Stimulated activated CD8-positive, alpha-beta memory T cell treated with anti-CD3 and anti-CD28 coated beads, Interleukin-12 subunit alpha, Interleukin-12 subunit beta, amount 100 ng/mL, for 24 hours (primary cell): ENCODE measurements around the gene SCYL2.
"Not testable (repeated sequence)": the region's sequence is repeated elsewhere in the genome, so short reads cannot be mapped to it uniquely, and the experiment has no call there.

Source experiments
- DNase-seq: peaks from one replicate; pipeline ENCODE4 v3.0.0-alpha.2; 2020; ENCODE audit errors: extremely low read depth

Gene SCYL2

GRCh38 chr12:100265732-100266584, 1.0 kb upstream of the SCYL2 start:
- DNase-seq = no peak

GRCh38 chr12:100266585-100266834, 467 bp upstream of the SCYL2 start:
- peak; percentile 91 for DNase-seq

- peak; percentile 1 for DNase-seq
These were observed 765 bp downstream of the SCYL2 start for GRCh38 chr12:100267603-100268281.

GRCh38 chr12:100268835-100269564, 2.0 kb downstream of the SCYL2 start:
- DNase-seq = no peak

- no peak for DNase-seq
These were observed 6.8 kb downstream of the SCYL2 start for GRCh38 chr12:100273782-100274181.

GRCh38 chr12:100274291-100274690, 7.3 kb downstream of the SCYL2 start:
- no peak for DNase-seq

GRCh38 chr12:100279159-100279558, 12.2 kb downstream of the SCYL2 start:
- DNase-seq = no peak

GRCh38 chr12:100279607-100280244, 12.7 kb downstream of the SCYL2 start:
- DNase-seq = no peak

GRCh38 chr12:100284556-100284955, 17.6 kb downstream of the SCYL2 start:
- DNase-seq = not testable (repeated sequence)

- no peak for DNase-seq
These were observed 22.1 kb downstream of the SCYL2 start for GRCh38 chr12:100289038-100289437.

GRCh38 chr12:100290016-100290415, 23.0 kb downstream of the SCYL2 start:
- no peak for DNase-seq

- DNase-seq = no peak
These were observed 26.0 kb downstream of the SCYL2 start for GRCh38 chr12:100293017-100293416.

- not testable (repeated sequence) for DNase-seq
These were observed 27.4 kb downstream of the SCYL2 start for GRCh38 chr12:100294366-100294765.

- DNase-seq = no peak
These were observed 29.0 kb downstream of the SCYL2 start for GRCh38 chr12:100295764-100296555.

GRCh38 chr12:100302081-100302480, 35.1 kb downstream of the SCYL2 start:
- DNase-seq = no peak

GRCh38 chr12:100303831-100304230, 36.9 kb downstream of the SCYL2 start:
- DNase-seq = no peak

GRCh38 chr12:100304334-100304733, 37.4 kb downstream of the SCYL2 start:
- not testable (repeated sequence) for DNase-seq

GRCh38 chr12:100308138-100308537, 41.2 kb downstream of the SCYL2 start:
- not testable (repeated sequence) for DNase-seq

GRCh38 chr12:100311317-100311716, 44.3 kb downstream of the SCYL2 start:
- DNase-seq = no peak

GRCh38 chr12:100317371-100317770, 50.4 kb downstream of the SCYL2 start:
- no peak for DNase-seq

- DNase-seq = no peak
These were observed 57.5 kb downstream of the SCYL2 start for GRCh38 chr12:100324498-100324897.
